ENCODE data around the gene C1orf105. TPM values are rescaled to one million over a fixed set of nuclear protein-coding genes. Genes with fewer than 3 reads are reported as not detected.

Gene C1orf105
- total RNA-seq, 4 donors from 2014 or later, result not detected

- no peak for DNase-seq
- TF ChIP-seq CTCF (IDR thresholded peaks at IDR 0.05) (no peak), POLR2A (IDR thresholded peaks at IDR 0.05) (no peak)
- Histone ChIP-seq H3K9me3 (no peaks in the 10 kb centered on the region), H3K27me3 (no peaks in the 10 kb centered on the region), H3K4me3 (replicated peaks in 1 of 3) (no peak overlapping the region), H3K4me1 (peaks cover 5 to 14% of the 10 kb centered on the region in 2 donors), H3K27ac (no peak overlapping the region), H3K36me3 (no peaks in the 10 kb centered on the region)
- 95 to 96% methylated on average over 6 of the region's 6 CpGs for WGBS, 2 donors
- intact Hi-C loops (cut with DNase I), result loop anchor here (10.0 kb wide), 2 partner anchors 282 to 438 kb away; no protein-coding TSS in a partner anchor
Observed at GRCh38 chr1:172442404-172442803, 21.9 kb downstream of the C1orf105 start.

- DNase-seq, result no peak
- Histone ChIP-seq H3K4me1 (peaks cover 5 to 14% of the 10 kb centered on the region in 2 donors), H3K36me3 (no peaks in the 10 kb centered on the region), H3K4me3 (replicated peaks in 1 of 3) (peak overlapping the region; percentile 33 to 90 (median 52)), H3K27me3 (no peaks in the 10 kb centered on the region), H3K9me3 (no peaks in the 10 kb centered on the region), H3K27ac (peak overlapping the region in 1 of 3 donors; percentile 78)
- 67 to 70% methylated on average over 3 of the region's 3 CpGs for WGBS, 2 donors
- TF ChIP-seq CTCF (IDR thresholded peaks at IDR 0.05), result no peak
- no peak for TF ChIP-seq POLR2A (IDR thresholded peaks at IDR 0.05)
- intact Hi-C loops (cut with DNase I), result loop anchor here (10.0 kb wide), 2 partner anchors 282 to 438 kb away; no protein-coding TSS in a partner anchor
Observed at GRCh38 chr1:172442843-172443565, 22.5 kb downstream of the C1orf105 start.

- WGBS, 2 donors, result 15 to 18% methylated on average over 17 to 18 of the region's 43 CpGs
- Histone ChIP-seq H3K9me3 (no peaks in the 10 kb centered on the region), H3K27ac (peak within 1 kb of the TSS in 2 of 3 donors; percentile 73 to 78), H3K4me3 (replicated peaks in 1 of 3) (peak within 1 kb of the TSS; percentile 33 to 90 (median 52)), H3K36me3 (no peaks in the 10 kb centered on the region), H3K27me3 (no peaks in the 10 kb centered on the region), H3K4me1 (peaks cover 5 to 14% of the 10 kb centered on the region in 2 donors)
- peak; percentile 31 to 87 (median 79) for TF ChIP-seq CTCF (IDR thresholded peaks at IDR 0.05)
- TF ChIP-seq POLR2A (IDR thresholded peaks at IDR 0.05), result no peak
- intact Hi-C loops (cut with DNase I), result loop anchor here (10.0 kb wide), 2 partner anchors 281 to 439 kb away; no protein-coding TSS in a partner anchor
- peak; percentile 86 to 90 for DNase-seq
Observed at GRCh38 chr1:172443666-172444453, 23.4 kb downstream of the C1orf105 start, which contains the start of gene PIGC. Gene PIGC, minus strand, starts transcription at chr1:172444069. Its CDS starts 1,447 bp downstream, at chr1:172442622.

GRCh38 chr1:172446547-172446946 lies 26.1 kb downstream of the C1orf105 start:
- 87 to 94% methylated on average over 3 of the region's 3 CpGs for WGBS, 2 donors
- Histone ChIP-seq H3K4me1 (peaks cover 5 to 14% of the 10 kb centered on the region in 2 donors), H3K4me3 (replicated peaks in 1 of 3) (no peak overlapping the region), H3K9me3 (no peaks in the 10 kb centered on the region), H3K36me3 (no peaks in the 10 kb centered on the region), H3K27ac (no peak overlapping the region), H3K27me3 (no peaks in the 10 kb centered on the region)
- DNase-seq, result no peak
- TF ChIP-seq CTCF (IDR thresholded peaks at IDR 0.05) (no peak), POLR2A (IDR thresholded peaks at IDR 0.05) (no peak)
- intact Hi-C loops (cut with DNase I), result loop anchor here (10.0 kb wide), 2 partner anchors 278 to 442 kb away; no protein-coding TSS in a partner anchor
